ENCODE results near the gene PSTPIP1.

PSTPIP1 gene

GRCh38 chr15:77045985-77046384 lies 51.1 kb downstream of the PSTPIP1 start:
- Histone ChIP-seq H4K20me1 (ENCODE audit: insufficient read depth, low read length, poor library complexity, severe bottlenecking) (no peaks in the 10 kb centered on the region), H3K36me3 (ENCODE audit: insufficient read depth, low read length) (peaks cover 81% of the 10 kb centered on the region; the same call in 1 of the 2 replicates), H3K4me1 (ENCODE audit: insufficient read depth, low read length, poor library complexity, severe bottlenecking) (no peaks in the 10 kb centered on the region), H3K9me3 (ENCODE audit: insufficient read depth, low read depth, low read length) (no peaks in the 10 kb centered on the region), H2AFZ (ENCODE audit: low read length) (no peak overlapping the region), H3K9ac (ENCODE audit: low read depth, low read length, poor library complexity, severe bottlenecking) (no peak overlapping the region), H3K4me3 (ENCODE audit: low read length, poor library complexity, severe bottlenecking) (no peak overlapping the region), H3K9me2 (replicated peaks; ENCODE audit: low read depth, low read length) (no peaks in the 10 kb centered on the region), H3K79me2 (ENCODE audit: insufficient read depth, low read length) (no peaks in the 10 kb centered on the region), H3K4me2 (ENCODE audit: low read depth, low read length, poor library complexity, severe bottlenecking) (no peak overlapping the region), H3K27me3 (ENCODE audit: insufficient read depth, low read length, poor library complexity, severe bottlenecking) (no peaks in the 10 kb centered on the region), H3F3A (ENCODE audit: low read depth) (0 out of 2 replicates have a peak, but pooled peaks cover 2% of the 10 kb centered on the region)
- no peak for TF ChIP-seq EZH2phosphoT487 (IDR thresholded peaks at IDR 0.05; ENCODE audit: borderline replicate concordance)
- TF ChIP-seq, protein P1, sequence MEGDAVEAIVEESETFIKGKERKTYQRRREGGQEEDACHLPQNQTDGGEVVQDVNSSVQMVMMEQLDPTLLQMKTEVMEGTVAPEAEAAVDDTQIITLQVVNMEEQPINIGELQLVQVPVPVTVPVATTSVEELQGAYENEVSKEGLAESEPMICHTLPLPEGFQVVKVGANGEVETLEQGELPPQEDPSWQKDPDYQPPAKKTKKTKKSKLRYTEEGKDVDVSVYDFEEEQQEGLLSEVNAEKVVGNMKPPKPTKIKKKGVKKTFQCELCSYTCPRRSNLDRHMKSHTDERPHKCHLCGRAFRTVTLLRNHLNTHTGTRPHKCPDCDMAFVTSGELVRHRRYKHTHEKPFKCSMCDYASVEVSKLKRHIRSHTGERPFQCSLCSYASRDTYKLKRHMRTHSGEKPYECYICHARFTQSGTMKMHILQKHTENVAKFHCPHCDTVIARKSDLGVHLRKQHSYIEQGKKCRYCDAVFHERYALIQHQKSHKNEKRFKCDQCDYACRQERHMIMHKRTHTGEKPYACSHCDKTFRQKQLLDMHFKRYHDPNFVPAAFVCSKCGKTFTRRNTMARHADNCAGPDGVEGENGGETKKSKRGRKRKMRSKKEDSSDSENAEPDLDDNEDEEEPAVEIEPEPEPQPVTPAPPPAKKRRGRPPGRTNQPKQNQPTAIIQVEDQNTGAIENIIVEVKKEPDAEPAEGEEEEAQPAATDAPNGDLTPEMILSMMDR (conservative IDR thresholded peaks at IDR 0.05; ENCODE audit: low read length), result no peak

- peaks cover 83% of the 10 kb centered on the region; the same call in 1 of the 2 replicates for H3K36me3 ChIP-seq (ENCODE audit: insufficient read depth, low read length)
- H3F3A ChIP-seq (ENCODE audit: low read depth), result no peaks in the 10 kb centered on the region
- H3K9me3 ChIP-seq (ENCODE audit: insufficient read depth, low read depth, low read length), result no peaks in the 10 kb centered on the region
- H3K4me3 ChIP-seq (ENCODE audit: low read length, poor library complexity, severe bottlenecking), result no peak overlapping the region
- H3K27me3 ChIP-seq (ENCODE audit: insufficient read depth, low read length, poor library complexity, severe bottlenecking), result no peaks in the 10 kb centered on the region
- H3K9ac ChIP-seq (ENCODE audit: low read depth, low read length, poor library complexity, severe bottlenecking), result no peak overlapping the region
- no peak overlapping the region for H2AFZ ChIP-seq (ENCODE audit: low read length)
- no peaks in the 10 kb centered on the region for H3K79me2 ChIP-seq (ENCODE audit: insufficient read depth, low read length)
- no peaks in the 10 kb centered on the region for H3K9me2 ChIP-seq (replicated peaks; ENCODE audit: low read depth, low read length)
- TF ChIP-seq, protein P1 (conservative IDR thresholded peaks at IDR 0.05; ENCODE audit: low read length), result no peak
- no peak for TF ChIP-seq EZH2phosphoT487 (IDR thresholded peaks at IDR 0.05; ENCODE audit: borderline replicate concordance)
- no peak overlapping the region for H3K4me2 ChIP-seq (ENCODE audit: low read depth, low read length, poor library complexity, severe bottlenecking)
- H3K4me1 ChIP-seq (ENCODE audit: insufficient read depth, low read length, poor library complexity, severe bottlenecking), result no peaks in the 10 kb centered on the region
- no peaks in the 10 kb centered on the region for H4K20me1 ChIP-seq (ENCODE audit: insufficient read depth, low read length, poor library complexity, severe bottlenecking)
Observed at GRCh38 chr15:77046704-77047412, 51.9 kb downstream of the PSTPIP1 start.

GRCh38 chr15:77048135-77048876 lies 53.4 kb downstream of the PSTPIP1 start:
- Histone ChIP-seq H3K9ac (ENCODE audit: low read depth, low read length, poor library complexity, severe bottlenecking) (no peak overlapping the region), H2AFZ (ENCODE audit: low read length) (no peak overlapping the region), H3K79me2 (ENCODE audit: insufficient read depth, low read length) (no peaks in the 10 kb centered on the region), H3K27me3 (ENCODE audit: insufficient read depth, low read length, poor library complexity, severe bottlenecking) (no peaks in the 10 kb centered on the region), H3K36me3 (ENCODE audit: insufficient read depth, low read length) (peaks cover 85% of the 10 kb centered on the region; the same call in 1 of the 2 replicates), H3K9me3 (ENCODE audit: insufficient read depth, low read depth, low read length) (no peaks in the 10 kb centered on the region), H3K4me2 (ENCODE audit: low read depth, low read length, poor library complexity, severe bottlenecking) (no peak overlapping the region), H3F3A (ENCODE audit: low read depth) (no peaks in the 10 kb centered on the region), H3K4me1 (ENCODE audit: insufficient read depth, low read length, poor library complexity, severe bottlenecking) (no peaks in the 10 kb centered on the region), H4K20me1 (ENCODE audit: insufficient read depth, low read length, poor library complexity, severe bottlenecking) (no peaks in the 10 kb centered on the region), H3K4me3 (ENCODE audit: low read length, poor library complexity, severe bottlenecking) (no peak overlapping the region), H3K9me2 (replicated peaks; ENCODE audit: low read depth, low read length) (no peaks in the 10 kb centered on the region)
- TF ChIP-seq, protein P1 (conservative IDR thresholded peaks at IDR 0.05; ENCODE audit: low read length), result no peak
- no peak for TF ChIP-seq EZH2phosphoT487 (IDR thresholded peaks at IDR 0.05; ENCODE audit: borderline replicate concordance)
